Astrocyte (in vitro differentiated cells and primary cell): ENCODE measurements around the gene IFT80. TPM values are rescaled to one million over a fixed set of nuclear protein-coding genes. Genes with fewer than 3 reads are reported as not detected.
A peak's percentile ranks its signal among the peaks of the same experiment; 100 is the strongest.

Experiments used
- DNase-seq: peaks from one replicate; pipeline ENCODE4 v3.0.0-alpha.2; 2010; ENCODE audit warnings: low read depth
- FAIRE-seq: peaks from 2 replicates; lab custom pipeline; 2011; peaks lifted over from hg19 to GRCh38; lab: Jason Lieb, UNC
- H2AFZ ChIP-seq: 2 replicates; pipeline ENCODE4 v1.6.0; 2012; ENCODE audit warnings: low read depth, low read length, inconsistent platforms
- H3K27ac ChIP-seq: 2 replicates; pipeline ENCODE4 v1.5.1; 2011; ENCODE audit warnings: low read depth, low read length, inconsistent platforms
- H3K27me3 ChIP-seq: 2 replicates; pipeline ENCODE4 v1.6.0; 2011; ENCODE audit warnings: low read length, inconsistent platforms; ENCODE audit not compliant: insufficient read depth
- H3K36me3 ChIP-seq: 2 replicates; pipeline ENCODE4 v1.5.1; 2011; ENCODE audit warnings: low read length, inconsistent platforms; ENCODE audit not compliant: insufficient read depth
- H3K4me1 ChIP-seq: 2 replicates; pipeline ENCODE4 v1.5.1; 2011; ENCODE audit warnings: low read length, inconsistent platforms; ENCODE audit not compliant: insufficient read depth
- H3K4me2 ChIP-seq: 2 replicates; pipeline ENCODE4 v1.6.0; 2012; ENCODE audit warnings: low read length, inconsistent platforms
- H3K4me3 ChIP-seq: 2 replicates; pipeline ENCODE4 v1.5.1; 2011; ENCODE audit warnings: low read depth, mild to moderate bottlenecking, low read length, inconsistent platforms; ENCODE audit not compliant: insufficient read depth
- H3K79me2 ChIP-seq: 2 replicates; pipeline ENCODE4 v1.6.0; 2012; ENCODE audit warnings: mild to moderate bottlenecking, low read length, inconsistent platforms; ENCODE audit not compliant: insufficient read depth
- H3K9ac ChIP-seq: 2 replicates; pipeline ENCODE4 v1.6.0; 2012; ENCODE audit warnings: mild to moderate bottlenecking, low read length, inconsistent platforms
- H3K9me3 ChIP-seq: 2 replicates; pipeline ENCODE4 v1.5.1; 2012; ENCODE audit warnings: low read depth, mild to moderate bottlenecking, low read length, inconsistent platforms; ENCODE audit not compliant: insufficient read depth
- H4K20me1 ChIP-seq: 2 replicates; pipeline ENCODE4 v1.6.0; 2012; ENCODE audit warnings: low read length, inconsistent platforms; ENCODE audit not compliant: insufficient read depth
- H3K27ac Mint-ChIP-seq: one replicate; pipeline ENCODE4 v1.8.0; 2021; ENCODE audit warnings: mild to moderate bottlenecking, mixed read lengths; ENCODE audit not compliant: unreplicated experiment
- H3K27me3 Mint-ChIP-seq: one replicate; pipeline ENCODE4 v1.8.0; 2021; ENCODE audit warnings: low read depth, mixed read lengths; ENCODE audit not compliant: unreplicated experiment
- H3K36me3 Mint-ChIP-seq: one replicate; pipeline ENCODE4 v1.8.0; 2021; ENCODE audit warnings: low read depth, mixed read lengths; ENCODE audit not compliant: unreplicated experiment
- H3K4me1 Mint-ChIP-seq: one replicate; pipeline ENCODE4 v1.8.0; 2021; ENCODE audit warnings: low read depth, mixed read lengths; ENCODE audit not compliant: unreplicated experiment
- H3K4me3 Mint-ChIP-seq: one replicate; pipeline ENCODE4 v1.8.0; 2021; ENCODE audit warnings: mild to moderate bottlenecking, moderate library complexity, mixed read lengths; ENCODE audit not compliant: unreplicated experiment
- H3K9me3 Mint-ChIP-seq: one replicate; pipeline ENCODE4 v1.8.0; 2021; ENCODE audit warnings: mild to moderate bottlenecking, mixed read lengths; ENCODE audit not compliant: unreplicated experiment
- EZH2 ChIP-seq: IDR thresholded peaks from 2 replicates; pipeline ENCODE4 v1.6.1; 2012; ENCODE audit warnings: mild to moderate bottlenecking, low read length, inconsistent platforms; ENCODE audit not compliant: insufficient read depth
- total RNA-seq: library from RNA; stranded (reverse); gene quantifications from 2 replicates; pipeline ENCODE4 v1.2.1, GENCODE V29; 2021
- TF ChIP-seq, protein P1 (sequence below): IDR thresholded peaks from 2 replicates; pipeline ENCODE4 v1.5.1; 2011; ENCODE audit warnings: low read depth, mild to moderate bottlenecking, inconsistent platforms, low read length, moderate library complexity; ENCODE audit not compliant: insufficient read depth

IFT80 gene
- total RNA-seq, 1 donor from 2014 or later = 27.3 TPM

- no peak within 1 kb of the TSS for H3K9ac ChIP-seq
Measured at GRCh38 chr3:160225176-160226025, 173.6 kb downstream of the IFT80 start, which contains the start of gene C3orf80. Gene C3orf80, plus strand, starts transcription at chr3:160225422. Its CDS starts 214 bp downstream, at chr3:160225636.

GRCh38 chr3:160224811-160225175 lies 174.2 kb downstream of the IFT80 start:
- DNase-seq (no peak), FAIRE-seq (no peak)
- Histone ChIP-seq H3K9ac (no peak overlapping the region), H4K20me1 (no peaks in the 10 kb centered on the region), H3K4me1 (peaks cover 16% of the 10 kb centered on the region), H3K79me2 (no peaks in the 10 kb centered on the region), H3K27ac (no peak overlapping the region), H3K4me2 (peak overlapping the region; percentile 94), H3K36me3 (no peaks in the 10 kb centered on the region), H3K4me3 (peak overlapping the region; percentile 50), H3K9me3 (no peaks in the 10 kb centered on the region), H3K27me3 (peaks cover 49% of the 10 kb centered on the region), H2AFZ (peak overlapping the region; percentile 90)
- peaks cover 24% of the 10 kb centered on the region for H3K27me3 Mint-ChIP-seq
- H3K4me1 Mint-ChIP-seq = peaks cover 3% of the 10 kb centered on the region
- TF ChIP-seq EZH2 = no peak
- TF ChIP-seq, protein P1, sequence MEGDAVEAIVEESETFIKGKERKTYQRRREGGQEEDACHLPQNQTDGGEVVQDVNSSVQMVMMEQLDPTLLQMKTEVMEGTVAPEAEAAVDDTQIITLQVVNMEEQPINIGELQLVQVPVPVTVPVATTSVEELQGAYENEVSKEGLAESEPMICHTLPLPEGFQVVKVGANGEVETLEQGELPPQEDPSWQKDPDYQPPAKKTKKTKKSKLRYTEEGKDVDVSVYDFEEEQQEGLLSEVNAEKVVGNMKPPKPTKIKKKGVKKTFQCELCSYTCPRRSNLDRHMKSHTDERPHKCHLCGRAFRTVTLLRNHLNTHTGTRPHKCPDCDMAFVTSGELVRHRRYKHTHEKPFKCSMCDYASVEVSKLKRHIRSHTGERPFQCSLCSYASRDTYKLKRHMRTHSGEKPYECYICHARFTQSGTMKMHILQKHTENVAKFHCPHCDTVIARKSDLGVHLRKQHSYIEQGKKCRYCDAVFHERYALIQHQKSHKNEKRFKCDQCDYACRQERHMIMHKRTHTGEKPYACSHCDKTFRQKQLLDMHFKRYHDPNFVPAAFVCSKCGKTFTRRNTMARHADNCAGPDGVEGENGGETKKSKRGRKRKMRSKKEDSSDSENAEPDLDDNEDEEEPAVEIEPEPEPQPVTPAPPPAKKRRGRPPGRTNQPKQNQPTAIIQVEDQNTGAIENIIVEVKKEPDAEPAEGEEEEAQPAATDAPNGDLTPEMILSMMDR = no peak
- peak overlapping the region; percentile 84 for H3K4me3 Mint-ChIP-seq
- H3K27ac Mint-ChIP-seq = peak overlapping the region; percentile 47
- H3K36me3 Mint-ChIP-seq = no peaks in the 10 kb centered on the region
- no peaks in the 10 kb centered on the region for H3K9me3 Mint-ChIP-seq

More at GRCh38 chr3:160225176-160226025, 173.6 kb downstream of the IFT80 start, which contains the start of gene C3orf80:
- TF ChIP-seq, protein P1 = no peak
- no peak for TF ChIP-seq EZH2
- DNase-seq (peak; percentile 38), FAIRE-seq (no peak)
- H3K27ac ChIP-seq = no peak within 1 kb of the TSS
- no peaks in the 10 kb centered on the region for H3K9me3 ChIP-seq
- H3K9me3 Mint-ChIP-seq = no peaks in the 10 kb centered on the region
- peaks cover 3% of the 10 kb centered on the region for H3K4me1 Mint-ChIP-seq
- no peaks in the 10 kb centered on the region for H3K79me2 ChIP-seq
- peaks cover 16% of the 10 kb centered on the region for H3K4me1 ChIP-seq
- H3K27me3 Mint-ChIP-seq = peaks cover 24% of the 10 kb centered on the region
- no peaks in the 10 kb centered on the region for H4K20me1 ChIP-seq
- H3K4me3 ChIP-seq = peak within 1 kb of the TSS; percentile 50
- H3K4me2 ChIP-seq = peak within 1 kb of the TSS; percentile 94
- no peaks in the 10 kb centered on the region for H3K36me3 Mint-ChIP-seq
- H2AFZ ChIP-seq = peak within 1 kb of the TSS; percentile 90
- H3K27ac Mint-ChIP-seq = peak within 1 kb of the TSS; percentile 47
- peak within 1 kb of the TSS; percentile 92 for H3K4me3 Mint-ChIP-seq
- no peaks in the 10 kb centered on the region for H3K36me3 ChIP-seq
- peaks cover 49% of the 10 kb centered on the region for H3K27me3 ChIP-seq
